HL-60 (cell line): ENCODE results near the gene ZNF746.

Source experiments
- DNase-seq, 2 experiments: peaks; one replicate each; pipeline ENCODE4 v3.0.0-alpha.2; 2010 to 2020; ENCODE audit warnings: low read depth in 1 of 2, low spot score in 1 of 2
- H3K27ac ChIP-seq: fragments of 250-450 bp; sonication (Bioruptor Pico); replicated peaks from 2 replicates; pipeline ENCODE4 v1.5.1; 2020; ENCODE audit warnings: mild to moderate bottlenecking, moderate library complexity
- H3K27me3 ChIP-seq: fragments of 250-450 bp; sonication (Bioruptor Pico); 2 replicates; pipeline ENCODE4 v1.5.1; 2021; ENCODE audit warnings: mild to moderate bottlenecking, moderate library complexity; ENCODE audit not compliant: insufficient read depth, poor library complexity, severe bottlenecking
- H3K4me3 ChIP-seq: replicated peaks from 2 replicates; pipeline ENCODE4 v1.5.1; 2011; ENCODE audit warnings: mild to moderate bottlenecking, control low read depth, low read length; ENCODE audit not compliant: insufficient read depth
- CTCF ChIP-seq: IDR thresholded peaks from one replicate; pipeline ENCODE4 v1.5.1; 2011; ENCODE audit warnings: low read length, control low read depth, inconsistent platforms; ENCODE audit not compliant: insufficient read depth
- GABPA ChIP-seq: IDR thresholded peaks from 2 replicates; pipeline ENCODE4 v1.6.1; 2012; ENCODE audit warnings: low read depth
- POLR2AphosphoS5 ChIP-seq: IDR thresholded peaks from 2 replicates; pipeline ENCODE4 v1.6.1; 2012; ENCODE audit warnings: low read depth
- REST ChIP-seq: IDR thresholded peaks from 2 replicates; pipeline ENCODE4 v1.6.1; 2012; ENCODE audit warnings: low read depth; ENCODE audit not compliant: insufficient replicate concordance
- SPI1 ChIP-seq: IDR thresholded peaks from 2 replicates; pipeline ENCODE4 v1.6.1; 2012; ENCODE audit warnings: low read depth, mild to moderate bottlenecking, borderline replicate concordance

ZNF746 gene

GRCh38 chr7:149471289-149471953 lies 26.2 kb downstream of the ZNF746 start:
- Histone ChIP-seq H3K27ac (no peak overlapping the region), H3K27me3 (no peaks in the 10 kb centered on the region), H3K4me3 (no peak overlapping the region)
- DNase-seq: no peak
- TF ChIP-seq CTCF (no peak), POLR2AphosphoS5 (no peak)

GRCh38 chr7:149469806-149470205 lies 27.8 kb downstream of the ZNF746 start:
- H3K4me3 ChIP-seq: no peak overlapping the region
- no peak overlapping the region for H3K27ac ChIP-seq
- TF ChIP-seq POLR2AphosphoS5: no peak
- no peak for TF ChIP-seq CTCF
- no peak for TF ChIP-seq SPI1
- no peak for TF ChIP-seq GABPA
- TF ChIP-seq REST: no peak
- H3K27me3 ChIP-seq: no peaks in the 10 kb centered on the region
- DNase-seq: no peak

GRCh38 chr7:149468208-149468607 lies 29.4 kb downstream of the ZNF746 start:
- DNase-seq: peak; percentile 35 to 61
- no peaks in the 10 kb centered on the region for H3K27me3 ChIP-seq
- no peak overlapping the region for H3K27ac ChIP-seq
- no peak for TF ChIP-seq GABPA
- TF ChIP-seq POLR2AphosphoS5: peak; percentile 56; the same call in 1 of the 2 replicates
- no peak overlapping the region for H3K4me3 ChIP-seq

GRCh38 chr7:149467321-149467859 lies 30.2 kb downstream of the ZNF746 start:
- TF ChIP-seq REST (no peak), SPI1 (no peak), POLR2AphosphoS5 (no peak), CTCF (no peak), GABPA (no peak)
- H3K27me3 ChIP-seq: no peaks in the 10 kb centered on the region
- no peak overlapping the region for H3K4me3 ChIP-seq
- no peak overlapping the region for H3K27ac ChIP-seq
- no peak for DNase-seq
